Duodenal mucosa (tissue), 2 donors: ENCODE results near the gene MAPK11.

Source experiments
- H3K27ac ChIP-seq: one replicate; pipeline ENCODE4 v1.7.0; 2013; ENCODE audit warnings: low read depth, low read length
- H3K27me3 ChIP-seq, 2 donors: one replicate each; pipeline ENCODE4 v1.7.0; 2013; ENCODE audit warnings: low read length in 2 of 2, control low read depth in 1 of 2; ENCODE audit not compliant: insufficient read depth in 2 of 2, control insufficient read depth in 1 of 2
- H3K36me3 ChIP-seq, 2 donors: one replicate each; pipeline ENCODE4 v1.7.0; 2013; ENCODE audit warnings: low read length in 2 of 2, control low read depth in 1 of 2; ENCODE audit not compliant: insufficient read depth in 2 of 2, control insufficient read depth in 1 of 2
- H3K4me1 ChIP-seq, 2 donors: one replicate each; pipeline ENCODE4 v1.7.0; 2013; ENCODE audit warnings: low read length in 2 of 2, control low read depth in 1 of 2; ENCODE audit not compliant: insufficient read depth in 2 of 2, control insufficient read depth in 1 of 2
- H3K4me3 ChIP-seq, 2 donors: one replicate each; pipeline ENCODE4 v1.7.0; 2013; ENCODE audit warnings: low read length in 2 of 2, low read depth in 1 of 2
- H3K9ac ChIP-seq, 2 donors: one replicate each; pipeline ENCODE4 v1.7.0; 2013; ENCODE audit warnings: low read length in 2 of 2, low read depth in 1 of 2
- H3K9me3 ChIP-seq, 2 donors: one replicate each; pipeline ENCODE4 v1.7.0; 2013; ENCODE audit warnings: low read length in 2 of 2, control low read depth in 1 of 2; ENCODE audit not compliant: control insufficient read depth in 1 of 2

Gene MAPK11

DNA sequence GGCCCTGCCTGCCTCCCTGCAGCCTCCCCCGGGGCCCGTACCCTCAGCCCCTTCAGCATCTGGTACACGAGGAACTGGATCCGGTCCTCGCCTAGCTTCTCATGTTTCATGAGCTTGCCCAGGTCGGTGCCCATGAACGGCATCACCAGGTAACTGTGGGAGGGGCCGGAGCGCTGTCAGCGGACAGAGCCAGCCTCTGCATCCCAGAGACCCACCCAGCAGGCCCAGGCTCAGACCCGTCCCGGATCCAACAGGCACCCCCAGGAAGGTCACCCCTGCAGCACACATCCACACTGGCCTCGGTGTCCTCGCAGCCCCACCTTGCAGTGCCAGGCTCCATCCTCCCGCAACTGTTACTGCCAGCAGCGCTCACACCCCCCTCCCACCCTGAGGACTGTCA lies 13.1 kb downstream of the MAPK11 start:
- H3K27me3 ChIP-seq = peaks cover 7 to 16% of the 10 kb centered on the region in 2 donors
- H3K9me3 ChIP-seq = no peaks in the 10 kb centered on the region
- H3K4me3 ChIP-seq = no peak overlapping the region
- H3K36me3 ChIP-seq = no peaks in the 10 kb centered on the region
- no peak overlapping the region for H3K27ac ChIP-seq
- peaks cover 5 to 8% of the 10 kb centered on the region in 2 donors for H3K4me1 ChIP-seq
- H3K9ac ChIP-seq = no peak overlapping the region

DNA sequence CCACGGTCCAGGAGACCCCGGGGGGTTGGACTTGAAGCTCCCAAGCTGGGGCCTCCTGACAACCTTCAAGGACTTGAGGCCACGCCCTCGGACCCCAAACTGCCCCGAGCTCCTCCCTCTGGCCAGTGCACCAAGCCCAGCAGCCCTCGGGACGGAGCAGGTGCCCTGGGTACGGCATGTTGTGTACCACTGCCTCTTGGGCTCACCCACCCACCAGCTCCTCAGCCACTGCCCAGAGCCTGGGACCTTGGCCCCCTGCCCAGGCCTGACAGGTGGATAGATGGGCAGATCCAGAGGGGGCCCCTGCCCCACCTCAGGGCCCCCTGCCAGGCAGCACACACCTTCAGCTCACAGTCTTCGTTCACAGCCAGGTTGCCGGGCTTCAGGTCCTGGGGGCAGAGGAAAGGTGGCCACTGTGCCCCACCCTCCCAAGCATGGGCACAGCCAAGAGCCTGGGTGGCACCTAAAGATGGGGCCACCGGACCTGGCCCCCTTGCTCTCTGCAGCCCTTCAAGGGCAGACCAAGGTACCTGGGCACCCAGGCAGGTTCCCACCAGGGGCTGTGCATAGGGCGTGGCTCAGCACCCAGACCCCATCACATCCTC lies 13.8 kb downstream of the MAPK11 start:
- no peaks in the 10 kb centered on the region for H3K9me3 ChIP-seq
- H3K27ac ChIP-seq = no peak overlapping the region
- peaks cover 11 to 12% of the 10 kb centered on the region in 2 donors for H3K4me1 ChIP-seq
- H3K27me3 ChIP-seq = peaks cover 6 to 15% of the 10 kb centered on the region in 2 donors
- no peaks in the 10 kb centered on the region for H3K36me3 ChIP-seq
- H3K4me3 ChIP-seq = no peak overlapping the region
- H3K9ac ChIP-seq = no peak overlapping the region

DNA sequence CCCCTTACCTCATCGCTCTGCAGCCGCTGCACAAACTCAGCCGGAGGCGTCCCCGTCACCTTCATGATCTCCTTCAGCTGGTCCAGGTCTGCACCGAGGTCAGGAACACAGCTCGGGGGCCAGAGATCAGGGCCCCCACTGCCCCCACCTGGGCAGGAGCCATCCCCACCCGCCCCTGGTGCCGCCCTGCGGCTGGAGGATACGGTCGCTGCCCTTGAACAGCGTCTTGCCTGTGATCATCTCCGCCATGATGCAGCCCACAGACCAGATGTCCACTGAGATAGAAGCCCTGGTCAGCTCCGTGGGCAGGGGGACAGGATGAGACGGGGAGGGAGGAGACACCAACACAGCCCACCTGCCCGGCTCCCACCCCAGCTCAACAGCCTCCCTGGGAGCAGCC lies 14.6 kb downstream of the MAPK11 start:
- H3K9ac ChIP-seq = no peak overlapping the region
- H3K9me3 ChIP-seq = no peaks in the 10 kb centered on the region
- H3K4me1 ChIP-seq = peaks cover 10 to 12% of the 10 kb centered on the region in 2 donors
- no peak overlapping the region for H3K4me3 ChIP-seq
- H3K27me3 ChIP-seq = peaks cover 3 to 12% of the 10 kb centered on the region in 2 donors
- H3K27ac ChIP-seq = no peak overlapping the region
- H3K36me3 ChIP-seq = no peaks in the 10 kb centered on the region

DNA sequence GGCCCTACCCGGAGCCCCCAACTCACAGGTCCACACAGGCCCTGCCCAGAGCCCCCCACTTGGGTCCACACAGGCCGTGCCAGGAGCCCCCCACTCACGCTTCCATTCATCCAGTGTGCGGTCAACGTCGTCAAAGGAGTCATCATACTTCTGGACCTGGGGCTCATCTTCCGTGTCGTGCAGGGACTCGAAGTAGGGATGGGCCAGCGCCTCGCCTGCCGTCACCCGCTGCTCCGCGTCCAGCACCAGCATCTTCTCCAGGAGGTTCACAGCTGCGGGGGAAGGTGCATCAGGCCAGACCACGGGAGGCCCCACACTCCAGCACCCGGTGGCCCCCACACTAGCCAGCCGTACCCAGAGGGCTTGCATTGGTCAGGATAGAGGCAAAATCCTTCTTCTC lies 15.1 kb downstream of the MAPK11 start:
- Histone ChIP-seq H3K9me3 (no peaks in the 10 kb centered on the region), H3K27me3 (peaks cover 0 to 6% of the 10 kb centered on the region in 2 donors), H3K9ac (no peak overlapping the region), H3K27ac (no peak overlapping the region), H3K4me1 (peaks cover 14 to 17% of the 10 kb centered on the region in 2 donors), H3K36me3 (no peaks in the 10 kb centered on the region), H3K4me3 (no peak overlapping the region)

DNA sequence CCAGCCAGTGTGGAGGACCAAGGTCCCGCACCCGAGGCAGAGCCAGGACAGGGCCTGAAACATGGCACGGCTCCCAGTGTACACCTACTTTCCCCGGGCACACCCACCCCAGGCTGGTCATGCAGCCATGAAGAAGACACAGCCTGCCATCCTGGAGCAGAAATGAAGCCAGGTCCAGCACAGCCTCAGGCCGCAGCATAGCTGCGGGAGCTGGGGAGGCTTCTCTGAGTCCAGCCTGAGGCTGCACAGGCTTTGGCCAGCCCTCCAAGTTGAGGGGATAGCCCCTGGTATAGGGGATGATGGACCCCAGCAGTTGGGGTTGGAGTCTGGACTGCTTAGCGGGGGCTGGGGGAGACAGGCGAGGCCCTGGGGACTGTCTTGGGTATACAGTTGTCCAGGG lies 16.2 kb downstream of the MAPK11 start:
- no peak overlapping the region for H3K9ac ChIP-seq
- no peak overlapping the region for H3K27ac ChIP-seq
- peaks cover 0 to 3% of the 10 kb centered on the region in 2 donors for H3K36me3 ChIP-seq
- H3K4me3 ChIP-seq = no peak overlapping the region
- H3K9me3 ChIP-seq = no peaks in the 10 kb centered on the region
- H3K27me3 ChIP-seq = peaks cover 0 to 3% of the 10 kb centered on the region in 2 donors
- H3K4me1 ChIP-seq = peaks cover 23% of the 10 kb centered on the region in 2 donors

DNA sequence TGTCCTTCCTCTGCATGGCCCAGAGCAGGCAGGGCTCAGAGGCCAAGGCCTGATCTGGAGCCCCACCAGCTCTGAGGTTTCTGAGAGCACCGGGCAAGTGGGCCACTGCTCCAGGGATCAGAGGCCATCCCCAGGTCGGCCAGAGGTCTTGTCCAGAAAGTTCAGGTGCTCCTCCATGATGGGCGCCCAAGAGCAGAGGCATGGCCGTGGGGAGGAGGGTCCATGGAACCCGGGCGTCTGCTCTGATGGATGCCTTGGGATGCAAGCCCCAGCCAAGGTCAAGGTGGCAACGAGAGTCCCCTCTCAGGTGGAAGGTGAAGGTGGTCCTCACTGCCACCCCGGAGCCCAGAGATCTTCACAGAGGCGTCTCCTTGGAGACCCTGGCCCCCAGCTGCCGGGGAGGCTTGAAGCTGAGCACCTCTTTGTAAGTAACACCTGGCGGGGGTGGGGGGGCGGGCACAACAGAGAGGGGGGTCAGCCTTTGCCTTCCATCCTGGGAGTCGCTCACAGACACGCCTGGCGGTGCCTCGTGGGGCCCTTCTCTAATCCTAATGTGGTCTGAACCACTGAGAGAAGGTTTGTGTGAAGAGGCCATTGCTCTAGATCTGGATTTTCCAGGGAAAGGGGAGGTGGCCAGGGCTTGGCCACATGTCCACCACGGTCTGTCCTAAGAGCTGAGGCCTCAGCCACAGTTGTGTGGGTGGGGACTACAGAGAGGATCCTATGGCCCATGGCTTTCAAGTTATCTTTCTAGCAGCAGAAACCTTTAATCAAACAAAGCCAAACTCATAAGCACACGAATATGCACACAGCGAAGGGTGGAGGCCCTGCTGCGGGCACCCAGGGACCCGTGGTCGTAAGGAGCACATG lies 16.9 kb downstream of the MAPK11 start:
- H3K27me3 ChIP-seq = peaks cover 0 to 3% of the 10 kb centered on the region in 2 donors
- no peak overlapping the region for H3K4me3 ChIP-seq
- H3K9ac ChIP-seq = no peak overlapping the region
- H3K4me1 ChIP-seq = peaks cover 23% of the 10 kb centered on the region in 2 donors
- no peaks in the 10 kb centered on the region for H3K9me3 ChIP-seq
- no peak overlapping the region for H3K27ac ChIP-seq
- peaks cover 0 to 8% of the 10 kb centered on the region in 2 donors for H3K36me3 ChIP-seq

DNA sequence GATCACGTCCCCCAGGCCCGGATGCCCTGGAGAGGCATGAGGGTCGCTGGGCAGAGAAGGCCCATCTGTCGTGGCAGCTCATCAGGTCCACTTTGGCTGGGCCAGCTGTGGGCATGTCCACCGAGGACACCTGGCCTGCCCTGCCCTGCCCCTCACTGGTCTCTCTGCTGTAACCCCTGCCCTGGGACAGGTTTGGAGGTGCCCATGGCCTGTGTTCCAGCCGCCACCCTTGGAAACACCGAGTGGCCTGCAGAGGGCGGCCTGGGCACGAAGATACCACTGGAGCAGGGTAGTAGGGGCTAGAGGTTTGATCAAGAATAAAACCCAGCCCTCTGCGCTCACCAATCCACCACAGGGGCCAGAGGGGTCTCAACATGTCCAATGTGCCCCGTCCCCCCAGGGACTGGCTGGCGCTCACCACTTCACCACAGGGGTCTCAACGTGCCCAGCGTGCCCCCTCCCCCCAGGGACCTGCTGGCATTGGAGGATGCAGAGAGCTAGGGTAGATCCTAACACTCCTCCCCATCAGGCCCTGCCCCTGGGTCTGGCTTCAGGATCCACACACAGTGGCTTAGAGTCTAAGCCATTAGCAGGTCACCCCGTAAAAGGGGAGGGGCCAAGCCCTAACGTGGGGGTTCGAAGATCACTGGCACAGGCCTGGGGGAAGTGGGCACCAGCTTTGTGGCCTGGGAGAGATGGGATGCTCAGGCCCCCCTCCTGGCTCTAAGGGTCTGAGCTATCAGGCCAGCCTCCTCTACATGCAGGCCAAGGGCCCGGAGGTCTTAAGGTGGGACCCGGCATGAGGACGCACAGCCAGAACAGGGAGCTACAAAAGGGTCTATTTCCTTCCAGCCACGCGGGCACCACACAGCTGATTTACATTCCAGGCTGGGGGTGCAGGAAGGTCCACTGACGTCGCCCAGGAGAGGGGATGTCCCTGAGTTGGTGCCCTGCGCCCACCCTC lies 17.8 kb downstream of the MAPK11 start:
- peaks cover 0 to 17% of the 10 kb centered on the region in 2 donors for H3K36me3 ChIP-seq
- no peaks in the 10 kb centered on the region for H3K9me3 ChIP-seq
- peak overlapping the region in 1 of 2 donors; percentile 87 for H3K4me3 ChIP-seq
- H3K27ac ChIP-seq = no peak overlapping the region
- no peak overlapping the region for H3K9ac ChIP-seq
- H3K4me1 ChIP-seq = peaks cover 19 to 31% of the 10 kb centered on the region in 2 donors
- H3K27me3 ChIP-seq = peaks cover 0 to 3% of the 10 kb centered on the region in 2 donors

DNA sequence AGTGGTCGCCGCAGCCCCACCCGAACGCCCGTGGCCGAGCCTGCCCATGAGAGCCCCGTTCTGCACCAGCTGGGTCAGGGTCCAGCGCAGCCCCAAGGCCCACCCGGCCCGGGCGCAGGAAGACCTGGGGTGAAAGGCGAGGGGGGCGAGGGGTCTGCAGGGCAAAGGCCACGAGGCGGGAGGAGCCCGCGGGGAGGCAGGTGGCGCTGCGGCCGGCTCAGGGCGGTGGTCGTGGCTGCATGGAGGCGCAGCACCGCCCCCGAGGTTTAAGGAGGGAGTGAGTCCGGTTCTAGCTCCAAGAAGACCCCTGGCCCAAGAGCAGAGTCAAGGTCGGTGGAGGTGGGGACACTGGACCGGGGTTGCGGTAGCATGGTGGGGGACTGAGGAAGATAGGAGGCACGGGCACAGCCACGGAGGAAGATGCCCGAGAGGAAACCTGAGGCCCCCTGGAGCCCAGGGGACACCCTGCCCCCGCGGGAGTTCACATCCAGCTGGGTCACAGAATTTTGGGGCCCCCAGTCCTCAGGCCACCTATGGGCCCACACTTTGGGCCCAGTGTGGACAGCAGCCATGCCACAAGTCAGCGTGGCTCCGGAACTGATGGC lies 18.6 kb downstream of the MAPK11 start:
- Histone ChIP-seq H3K36me3 (peaks cover under 1 to 23% of the 10 kb centered on the region in 2 donors), H3K4me1 (peaks cover 19 to 32% of the 10 kb centered on the region in 2 donors), H3K27me3 (peaks cover 0 to 1% of the 10 kb centered on the region in 2 donors), H3K4me3 (peak overlapping the region; percentile 87 to 89), H3K9me3 (no peaks in the 10 kb centered on the region), H3K27ac (no peak overlapping the region), H3K9ac (peak overlapping the region in 1 of 2 donors; percentile 38)

DNA sequence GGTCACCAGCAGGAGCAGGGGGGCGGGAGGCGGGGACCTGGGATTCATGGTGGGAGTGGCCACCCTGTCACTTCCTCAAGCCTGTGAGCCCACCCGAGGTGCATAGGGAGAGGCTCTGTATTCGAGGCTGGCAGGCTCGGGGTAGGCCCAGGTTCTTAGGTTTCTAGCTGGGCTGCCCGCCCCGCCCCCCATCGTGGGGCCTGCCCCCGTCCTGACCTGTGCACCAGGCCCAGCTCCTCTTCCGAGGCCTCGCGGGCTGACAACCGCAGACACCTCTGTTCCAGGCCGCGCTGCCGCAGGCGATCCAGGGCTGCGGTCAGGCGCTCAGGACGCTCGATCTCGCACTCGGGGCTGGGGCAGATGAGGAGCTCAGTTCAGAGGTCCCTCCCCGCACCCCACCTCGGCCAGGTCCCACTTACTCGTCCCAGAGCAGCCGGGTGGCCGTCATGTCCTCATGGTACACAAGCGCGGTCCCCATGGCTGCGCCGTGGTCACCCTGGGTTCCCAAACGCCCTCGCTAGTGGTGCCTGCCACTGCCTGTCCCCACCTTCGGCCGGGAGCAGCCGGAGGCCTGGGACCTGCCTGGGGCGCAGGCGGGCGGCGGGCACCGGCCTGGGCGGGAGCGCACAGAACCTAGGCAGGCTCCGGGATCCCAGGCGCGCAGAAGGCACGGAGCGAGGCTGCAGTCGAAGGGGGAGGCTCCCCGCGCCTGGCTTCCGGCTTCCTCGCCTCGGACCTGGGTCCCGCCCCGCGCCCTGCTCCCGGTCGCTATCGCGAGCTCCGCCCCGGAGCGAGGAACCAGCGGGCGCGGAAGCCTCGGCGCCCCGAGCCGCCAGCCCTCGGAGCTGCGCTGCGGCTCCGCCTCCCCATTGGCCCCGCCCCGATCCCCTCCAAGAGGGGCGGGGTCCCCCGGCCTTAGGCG lies 19.4 kb downstream of the MAPK11 start, which contains the start of gene HDAC10:
Gene HDAC10, minus strand, starts transcription at position 711 of the 922 bp plus-strand sequence. Its CDS starts 233 bp downstream, at position 478.
- Histone ChIP-seq H3K4me1 (peaks cover 24 to 39% of the 10 kb centered on the region in 2 donors), H3K9me3 (no peaks in the 10 kb centered on the region), H3K36me3 (peaks cover 7 to 31% of the 10 kb centered on the region in 2 donors), H3K4me3 (peak within 1 kb of the TSS; percentile 87 to 89), H3K27me3 (no peaks in the 10 kb centered on the region), H3K27ac (no peak within 1 kb of the TSS), H3K9ac (peak within 1 kb of the TSS; percentile 71 to 84)
